DOHH2 (cell line): ENCODE data around the gene AP5S1.

Experiments used
- H3F3A ChIP-seq: fragments of 200-600 bp; sonication (generic), shearing (Covaris generic); 2 replicates; pipeline ENCODE4 v1.6.0; 2016; ENCODE audit warnings: antibody characterized with exemption, mild to moderate bottlenecking; ENCODE audit not compliant: control insufficient read depth, insufficient read depth
- H3K27ac ChIP-seq: fragments of 200-600 bp; sonication (generic); 2 replicates; pipeline ENCODE4 v1.5.1; 2014; ENCODE audit warnings: low read depth, mild to moderate bottlenecking, low read length, moderate library complexity
- H3K27me3 ChIP-seq: fragments of 200-600 bp; sonication (generic); 2 replicates; pipeline ENCODE4 v1.6.1; 2014; ENCODE audit warnings: mild to moderate bottlenecking, low read length, mixed read lengths; ENCODE audit not compliant: control insufficient read depth
- H3K36me3 ChIP-seq: fragments of 200-600 bp; sonication (generic); 2 replicates; pipeline ENCODE4 v1.6.1; 2014; ENCODE audit warnings: mild to moderate bottlenecking, low read length, moderate library complexity, mixed read lengths; ENCODE audit not compliant: control insufficient read depth
- H3K4me1 ChIP-seq: fragments of 200-600 bp; sonication (generic); 2 replicates; pipeline ENCODE4 v1.6.1; 2014; ENCODE audit warnings: mild to moderate bottlenecking, low read length, mixed read lengths; ENCODE audit not compliant: control insufficient read depth
- H3K4me2 ChIP-seq: fragments of 200-600 bp; sonication (generic); 2 replicates; pipeline ENCODE4 v1.6.0; 2014; ENCODE audit warnings: mild to moderate bottlenecking, low read length, moderate library complexity
- H3K4me3 ChIP-seq: fragments of 200-600 bp; sonication (generic); 2 replicates; pipeline ENCODE4 v1.5.1; 2014; ENCODE audit warnings: mild to moderate bottlenecking, low read length, mixed read lengths
- H3K79me2 ChIP-seq: fragments of 200-600 bp; sonication (generic); 2 replicates; pipeline ENCODE4 v1.6.1; 2014; ENCODE audit warnings: mild to moderate bottlenecking, low read length, mixed read lengths; ENCODE audit not compliant: control insufficient read depth
- H3K9me2 ChIP-seq: fragments of 200-600 bp; sonication (generic); replicated peaks from 2 replicates; pipeline ENCODE4 v1.6.1; 2014; ENCODE audit warnings: mild to moderate bottlenecking, low read length, mixed read lengths; ENCODE audit not compliant: control insufficient read depth
- H3K9me3 ChIP-seq: fragments of 200-600 bp; sonication (generic); 2 replicates; pipeline ENCODE4 v1.6.1; 2014; ENCODE audit warnings: antibody characterized with exemption, low read length, mixed read lengths; ENCODE audit not compliant: control insufficient read depth, insufficient read depth
- H4K20me1 ChIP-seq: fragments of 200-600 bp; sonication (generic); 2 replicates; pipeline ENCODE4 v1.6.0; 2014; ENCODE audit warnings: low read depth, mild to moderate bottlenecking, antibody characterized with exemption, low read length, moderate library complexity; ENCODE audit not compliant: control insufficient read depth, insufficient read depth
- EZH2phosphoT487 ChIP-seq: fragments of 200-600 bp; sonication (generic); IDR thresholded peaks from 2 replicates; pipeline ENCODE4 v1.6.1; 2017; ENCODE audit warnings: borderline replicate concordance, mild to moderate bottlenecking, antibody characterized with exemption, low read length, moderate library complexity, mixed read lengths
- TF ChIP-seq, protein P1 (sequence below): fragments of 200-600 bp; sonication (generic); IDR thresholded peaks from one replicate; pipeline ENCODE4 v1.5.1; 2014; ENCODE audit warnings: antibody characterized with exemption, mild to moderate bottlenecking, low read depth, low read length; ENCODE audit not compliant: poor library complexity, severe bottlenecking

AP5S1 gene

DNA sequence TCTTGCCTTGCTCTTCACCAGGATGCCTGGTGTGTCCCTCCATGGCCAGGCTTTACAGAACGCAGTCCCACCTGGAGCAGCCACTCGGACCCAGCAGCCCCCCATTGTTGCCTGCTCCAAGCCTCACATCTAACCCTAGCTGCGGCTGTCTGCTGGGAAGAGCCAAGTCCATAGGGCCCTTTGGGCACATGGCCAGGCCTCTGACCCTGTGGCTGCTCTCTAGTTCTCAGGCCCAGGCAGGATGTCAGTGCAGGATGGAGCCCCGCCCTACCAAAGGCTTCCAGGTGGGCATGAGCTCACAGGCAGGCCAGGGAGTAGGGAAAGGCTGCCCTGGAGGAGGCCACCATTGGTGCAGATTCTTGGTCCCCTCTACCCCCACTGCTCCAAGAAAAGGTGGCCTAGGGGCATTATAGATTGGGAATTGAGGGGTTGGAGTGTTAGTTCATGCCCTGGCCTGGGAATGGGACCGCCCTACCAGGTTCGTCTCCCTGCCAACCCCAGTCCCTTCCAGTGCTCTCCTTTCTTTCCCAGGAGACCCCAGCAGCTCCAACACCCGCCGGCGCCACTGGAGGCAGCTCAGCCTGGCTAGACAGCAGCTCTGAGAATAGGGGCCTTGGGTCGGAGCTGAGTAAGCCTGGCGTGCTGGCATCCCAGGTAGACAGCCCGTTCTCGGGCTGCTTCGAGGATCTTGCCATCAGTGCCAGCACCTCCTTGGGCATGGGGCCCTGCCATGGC lies 45.0 kb downstream of the AP5S1 start:
- Histone ChIP-seq H3K9me3 (peaks cover 4% of the 10 kb centered on the region; the same call in 1 of the 2 replicates), H3K9me2 (no peaks in the 10 kb centered on the region), H3K36me3 (peaks cover 76% of the 10 kb centered on the region), H3K27me3 (no peaks in the 10 kb centered on the region), H3K27ac (no peak overlapping the region), H3K4me1 (no peaks in the 10 kb centered on the region), H3K79me2 (no peaks in the 10 kb centered on the region), H3K4me3 (no peak overlapping the region), H4K20me1 (no peaks in the 10 kb centered on the region), H3K4me2 (no peak overlapping the region), H3F3A (no peaks in the 10 kb centered on the region)
- no peak for TF ChIP-seq EZH2phosphoT487
- TF ChIP-seq, protein P1, sequence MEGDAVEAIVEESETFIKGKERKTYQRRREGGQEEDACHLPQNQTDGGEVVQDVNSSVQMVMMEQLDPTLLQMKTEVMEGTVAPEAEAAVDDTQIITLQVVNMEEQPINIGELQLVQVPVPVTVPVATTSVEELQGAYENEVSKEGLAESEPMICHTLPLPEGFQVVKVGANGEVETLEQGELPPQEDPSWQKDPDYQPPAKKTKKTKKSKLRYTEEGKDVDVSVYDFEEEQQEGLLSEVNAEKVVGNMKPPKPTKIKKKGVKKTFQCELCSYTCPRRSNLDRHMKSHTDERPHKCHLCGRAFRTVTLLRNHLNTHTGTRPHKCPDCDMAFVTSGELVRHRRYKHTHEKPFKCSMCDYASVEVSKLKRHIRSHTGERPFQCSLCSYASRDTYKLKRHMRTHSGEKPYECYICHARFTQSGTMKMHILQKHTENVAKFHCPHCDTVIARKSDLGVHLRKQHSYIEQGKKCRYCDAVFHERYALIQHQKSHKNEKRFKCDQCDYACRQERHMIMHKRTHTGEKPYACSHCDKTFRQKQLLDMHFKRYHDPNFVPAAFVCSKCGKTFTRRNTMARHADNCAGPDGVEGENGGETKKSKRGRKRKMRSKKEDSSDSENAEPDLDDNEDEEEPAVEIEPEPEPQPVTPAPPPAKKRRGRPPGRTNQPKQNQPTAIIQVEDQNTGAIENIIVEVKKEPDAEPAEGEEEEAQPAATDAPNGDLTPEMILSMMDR: no peak

DNA sequence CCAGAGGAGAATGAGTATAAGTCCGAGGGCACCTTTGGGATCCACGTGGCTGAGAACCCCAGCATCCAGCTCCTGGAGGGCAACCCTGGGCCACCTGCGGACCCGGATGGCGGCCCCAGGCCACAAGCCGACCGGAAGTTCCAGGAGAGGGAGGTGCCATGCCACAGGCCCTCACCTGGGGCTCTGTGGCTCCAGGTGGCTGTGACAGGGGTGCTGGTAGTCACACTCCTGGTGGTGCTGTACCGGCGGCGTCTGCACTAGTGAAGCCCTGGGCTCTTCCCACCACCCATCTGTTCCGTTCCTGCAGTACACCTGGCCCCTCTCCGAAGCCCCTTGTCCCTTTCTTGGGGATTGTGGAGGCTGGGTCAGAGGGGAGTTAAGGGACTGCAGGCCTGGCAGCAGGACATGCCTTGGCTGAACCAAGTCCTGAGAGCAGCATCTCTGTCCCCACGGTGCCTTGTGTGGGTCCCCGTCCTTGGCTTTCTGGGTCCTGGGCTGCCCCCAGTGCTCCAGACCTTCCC lies 45.6 kb downstream of the AP5S1 start:
- TF ChIP-seq, protein P1: no peak
- TF ChIP-seq EZH2phosphoT487: no peak
- no peak overlapping the region for H3K27ac ChIP-seq
- no peaks in the 10 kb centered on the region for H3F3A ChIP-seq
- H3K4me3 ChIP-seq: no peak overlapping the region
- no peaks in the 10 kb centered on the region for H4K20me1 ChIP-seq
- H3K27me3 ChIP-seq: no peaks in the 10 kb centered on the region
- H3K4me2 ChIP-seq: no peak overlapping the region
- no peaks in the 10 kb centered on the region for H3K9me2 ChIP-seq
- H3K79me2 ChIP-seq: no peaks in the 10 kb centered on the region
- H3K36me3 ChIP-seq: peaks cover 75% of the 10 kb centered on the region
- no peaks in the 10 kb centered on the region for H3K4me1 ChIP-seq
- H3K9me3 ChIP-seq: peaks cover 4% of the 10 kb centered on the region; the same call in 1 of the 2 replicates

DNA sequence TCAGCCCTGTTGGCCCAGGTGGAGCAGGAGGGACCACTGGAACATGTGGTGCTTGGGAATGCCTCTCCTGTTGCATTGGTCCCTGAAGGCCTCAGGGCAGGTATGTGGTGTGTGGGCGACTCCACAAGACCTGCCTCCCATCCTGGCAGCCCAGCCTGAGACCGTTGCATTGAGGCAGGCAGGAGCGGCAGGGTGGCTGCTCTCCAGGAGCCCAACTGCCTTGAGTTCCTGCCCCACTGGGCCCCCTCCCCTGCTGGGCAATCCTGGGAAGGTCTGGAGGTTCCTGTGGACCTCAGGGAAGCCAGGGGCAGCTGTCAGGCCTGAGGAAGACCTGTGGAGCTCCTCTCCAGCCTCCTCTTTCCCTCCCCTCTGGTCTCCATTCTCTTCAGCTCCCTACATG lies 46.1 kb downstream of the AP5S1 start:
- no peaks in the 10 kb centered on the region for H3K27me3 ChIP-seq
- H3K9me2 ChIP-seq: no peaks in the 10 kb centered on the region
- peaks cover 4% of the 10 kb centered on the region; the same call in 1 of the 2 replicates for H3K9me3 ChIP-seq

More for the DNA sequence above, 46.1 kb downstream of the AP5S1 start:
- no peak for TF ChIP-seq EZH2phosphoT487
- TF ChIP-seq, protein P1: no peak
- Histone ChIP-seq H3K27ac (no peak overlapping the region), H3K4me1 (no peaks in the 10 kb centered on the region), H4K20me1 (no peaks in the 10 kb centered on the region), H3K36me3 (peaks cover 75% of the 10 kb centered on the region), H3K4me3 (no peak overlapping the region), H3K79me2 (no peaks in the 10 kb centered on the region), H3F3A (no peaks in the 10 kb centered on the region), H3K4me2 (no peak overlapping the region)
